ENCODE results near the gene ARL16. TPM values are rescaled to one million over a fixed set of nuclear protein-coding genes. Genes with fewer than 3 reads are reported as not detected.
A peak's percentile ranks its signal among the peaks of the same experiment; 100 is the strongest.

The ARL16 gene
- total RNA-seq, 6 experiments from 2014 or later = 39.4 to 50.5 (median 46.7) TPM

GRCh38 chr17:81693509-81694210 lies 10.1 kb upstream of the ARL16 start:
- H3K27me3 Mint-ChIP-seq (ENCODE audit: insufficient read depth) = peaks cover 4% of the 10 kb centered on the region
- no peak for DNase-seq
- peaks cover 19% of the 10 kb centered on the region for H3K36me3 Mint-ChIP-seq (ENCODE audit: low read depth)
- no peak overlapping the region for H3K27ac Mint-ChIP-seq
- peak; percentile 21; the same call in 1 of the 2 replicates for TF ChIP-seq CTCF (IDR thresholded peaks at IDR 0.05)
- no peaks in the 10 kb centered on the region for H3K9me3 Mint-ChIP-seq
- no peaks in the 10 kb centered on the region for H3K4me1 Mint-ChIP-seq (ENCODE audit: low read depth)
- no peak overlapping the region for H3K4me3 Mint-ChIP-seq

GRCh38 chr17:81691608-81692007 lies 8.0 kb upstream of the ARL16 start:
- no peaks in the 10 kb centered on the region for H3K9me3 Mint-ChIP-seq
- no peaks in the 10 kb centered on the region for H3K4me1 Mint-ChIP-seq (ENCODE audit: low read depth)
- no peak for TF ChIP-seq CTCF (IDR thresholded peaks at IDR 0.05)
- no peak for DNase-seq
- no peak overlapping the region for H3K4me3 Mint-ChIP-seq
- peaks cover 4% of the 10 kb centered on the region; the same call in 1 of the 2 replicates for H3K36me3 Mint-ChIP-seq (ENCODE audit: low read depth)
- no peak overlapping the region for H3K27ac Mint-ChIP-seq
- H3K27me3 Mint-ChIP-seq (ENCODE audit: insufficient read depth) = peaks cover 7% of the 10 kb centered on the region

GRCh38 chr17:81691196-81691595 lies 7.6 kb upstream of the ARL16 start:
- no peak overlapping the region for H3K4me3 Mint-ChIP-seq
- no peaks in the 10 kb centered on the region for H3K4me1 Mint-ChIP-seq (ENCODE audit: low read depth)
- H3K27me3 Mint-ChIP-seq (ENCODE audit: insufficient read depth) = peaks cover 6% of the 10 kb centered on the region
- H3K27ac Mint-ChIP-seq = no peak overlapping the region
- TF ChIP-seq CTCF (IDR thresholded peaks at IDR 0.05) = no peak
- DNase-seq = no peak
- H3K9me3 Mint-ChIP-seq = no peaks in the 10 kb centered on the region
- peaks cover 4% of the 10 kb centered on the region; the same call in 1 of the 2 replicates for H3K36me3 Mint-ChIP-seq (ENCODE audit: low read depth)

- TF ChIP-seq CTCF (IDR thresholded peaks at IDR 0.05) = no peak
- no peak for DNase-seq
- Mint-ChIP-seq H3K27me3 (ENCODE audit: insufficient read depth) (peaks cover 6% of the 10 kb centered on the region), H3K4me1 (ENCODE audit: low read depth) (peaks cover 2% of the 10 kb centered on the region), H3K9me3 (no peaks in the 10 kb centered on the region), H3K27ac (no peak overlapping the region), H3K36me3 (ENCODE audit: low read depth) (peaks cover 6% of the 10 kb centered on the region), H3K4me3 (no peak overlapping the region)
Measured at GRCh38 chr17:81690549-81690948, 7.0 kb upstream of the ARL16 start.

- no peak overlapping the region for H3K27ac Mint-ChIP-seq
- H3K9me3 Mint-ChIP-seq = no peaks in the 10 kb centered on the region
- peaks cover 8% of the 10 kb centered on the region for H3K27me3 Mint-ChIP-seq (ENCODE audit: insufficient read depth)
- peaks cover 7% of the 10 kb centered on the region for H3K4me1 Mint-ChIP-seq (ENCODE audit: low read depth)
- no peak for DNase-seq
- no peak for TF ChIP-seq CTCF (IDR thresholded peaks at IDR 0.05)
- no peak overlapping the region for H3K4me3 Mint-ChIP-seq
- H3K36me3 Mint-ChIP-seq (ENCODE audit: low read depth) = peaks cover 11% of the 10 kb centered on the region
Measured at GRCh38 chr17:81690066-81690465, 6.5 kb upstream of the ARL16 start.

Measured in HFFc6 (cell line).